Body of pancreas (tissue), 4 donors: ENCODE measurements around the gene PAPPA. TPM values are rescaled to one million over a fixed set of nuclear protein-coding genes. Genes with fewer than 3 reads are reported as not detected.

Experiments
- ATAC-seq: fragments of 150-250 bp; one replicate; pipeline ENCODE4 v1.9.1; 2016
- DNase-seq, 4 donors: peaks; one replicate each; pipeline ENCODE4 v3.0.0-alpha.2; 2019
- H3K27ac ChIP-seq, 4 donors: fragments of 200-600 bp; sonication (generic); 1 replicate in 3 of 4; 2 replicates in 1 of 4; pipeline versions ENCODE4 v1.5.1 to v1.6.1; 2016 to 2019; ENCODE audit warnings: mild to moderate bottlenecking in 1 of 4, mixed read lengths in 1 of 4, moderate library complexity in 1 of 4
- H3K27me3 ChIP-seq, 2 donors: fragments of 200-600 bp; sonication (generic); one replicate each; pipeline ENCODE4 v1.6.0; 2016; ENCODE audit warnings: mild to moderate bottlenecking in 1 of 2
- H3K36me3 ChIP-seq, 2 donors: fragments of 200-600 bp; sonication (generic); replicated peaks in 1 of 2; 2 replicates each; pipeline ENCODE4 v1.5.1; 2016; ENCODE audit warnings: low read depth in 2 of 2; ENCODE audit not compliant: insufficient read depth in 1 of 2
- H3K4me1 ChIP-seq: fragments of 200-600 bp; sonication (generic); one replicate; pipeline ENCODE4 v1.6.0; 2016
- H3K4me3 ChIP-seq, 2 donors: fragments of 200-600 bp; sonication (generic); 1 replicate in 1 of 2; 2 replicates in 1 of 2; pipeline ENCODE4 v1.5.1; 2016 to 2019
- H3K9me3 ChIP-seq, 3 donors: fragments of 200-600 bp; sonication (generic); 1 replicate in 2 of 3; 2 replicates in 1 of 3; pipeline ENCODE4 v1.5.1; 2016
- CTCF ChIP-seq, 7 experiments: fragments of 450-650 bp in 4 of 7; fragments of 200-600 bp in 3 of 7; sonication (generic) in 3 of 7; IDR thresholded peaks; one replicate each; pipeline ENCODE4 v1.5.1; 2016 to 2019; ENCODE audit warnings: antibody characterized with exemption in 7 of 7
- POLR2A ChIP-seq, 3 donors: fragments of 450-650 bp; IDR thresholded peaks; one replicate each; pipeline ENCODE4 v1.6.1; 2016; ENCODE audit warnings: antibody characterized with exemption in 3 of 3, mild to moderate bottlenecking in 2 of 3
- WGBS, 2 donors: methylation state at CpG; one replicate each; pipeline ENCODE4 v1.1.5; 2017; 5-methylcytosine and 5-hydroxymethylcytosine counted together
- intact Hi-C: fragments of 100-400 bp; cut with DNase I; formaldehyde crosslinking; loops from one replicate; pipeline ENCODE4 v1.15.1; 2023
- total RNA-seq, 2 donors: library from RNA; depleted of rRNA; stranded (reverse); fragments of >200 nt; gene quantifications; one replicate each; pipeline ENCODE4 v1.1.0, GENCODE V29; 2016

The PAPPA gene
- total RNA-seq, 2 donors from 2014 or later = 1.0 to 2.0 TPM

GRCh38 chr9:116115761-116116353 lies 37.7 kb upstream of the PAPPA start:
- intact Hi-C loops = no loop called here

GRCh38 chr9:116116393-116116792 lies 37.2 kb upstream of the PAPPA start:
- Histone ChIP-seq H3K27me3 (no peaks in the 10 kb centered on the region), H3K4me1 (no peaks in the 10 kb centered on the region), H3K9me3 (no peaks in the 10 kb centered on the region), H3K4me3 (no peak overlapping the region), H3K27ac (no peak overlapping the region), H3K36me3 (no peaks in the 10 kb centered on the region)
- TF ChIP-seq POLR2A (IDR thresholded peaks at IDR 0.05) (no peak), CTCF (IDR thresholded peaks at IDR 0.05) (no peak)
- intact Hi-C loops = no loop called here
- no peak for ATAC-seq
- no peak for DNase-seq

More at GRCh38 chr9:116115761-116116353, 37.7 kb upstream of the PAPPA start:
- H3K4me1 ChIP-seq = no peaks in the 10 kb centered on the region
- TF ChIP-seq POLR2A (IDR thresholded peaks at IDR 0.05) = no peak
- no peak for TF ChIP-seq CTCF (IDR thresholded peaks at IDR 0.05)
- no peak overlapping the region for H3K4me3 ChIP-seq
- DNase-seq (no peak), ATAC-seq (no peak)
- H3K27me3 ChIP-seq = no peaks in the 10 kb centered on the region
- no peaks in the 10 kb centered on the region for H3K9me3 ChIP-seq
- no peak overlapping the region for H3K27ac ChIP-seq
- no peaks in the 10 kb centered on the region for H3K36me3 ChIP-seq
- WGBS, 2 donors = 42 to 44% methylated on average over 6 of the region's 6 CpGs

GRCh38 chr9:116123171-116123570 lies 30.4 kb upstream of the PAPPA start:
- H3K4me1 ChIP-seq = no peaks in the 10 kb centered on the region
- intact Hi-C loops = no loop called here
- H3K27ac ChIP-seq = no peak overlapping the region
- no peak overlapping the region for H3K4me3 ChIP-seq
- no peaks in the 10 kb centered on the region for H3K36me3 ChIP-seq
- DNase-seq (no peak), ATAC-seq (no peak)
- WGBS, 2 donors = 71 to 88% methylated on average over 3 of the region's 3 CpGs
- H3K27me3 ChIP-seq = no peaks in the 10 kb centered on the region
- H3K9me3 ChIP-seq = no peaks in the 10 kb centered on the region
- TF ChIP-seq POLR2A (IDR thresholded peaks at IDR 0.05) = no peak
- TF ChIP-seq CTCF (IDR thresholded peaks at IDR 0.05) = no peak

GRCh38 chr9:116124472-116125040 lies 29.0 kb upstream of the PAPPA start:
- Histone ChIP-seq H3K9me3 (no peaks in the 10 kb centered on the region), H3K36me3 (no peaks in the 10 kb centered on the region), H3K4me1 (no peaks in the 10 kb centered on the region), H3K4me3 (no peak overlapping the region), H3K27ac (no peak overlapping the region), H3K27me3 (no peaks in the 10 kb centered on the region)
- WGBS, 2 donors = 67 to 69% methylated on average over 4 of the region's 4 CpGs
- no peak for DNase-seq
- no peak for ATAC-seq
- TF ChIP-seq CTCF (IDR thresholded peaks at IDR 0.05) (no peak), POLR2A (IDR thresholded peaks at IDR 0.05) (no peak)
- intact Hi-C loops = no loop called here

GRCh38 chr9:116133163-116133562 lies 20.4 kb upstream of the PAPPA start:
- TF ChIP-seq CTCF (IDR thresholded peaks at IDR 0.05) (no peak), POLR2A (IDR thresholded peaks at IDR 0.05) (no peak)
- no peak for ATAC-seq

More at GRCh38 chr9:116133163-116133562, 20.4 kb upstream of the PAPPA start:
- H3K4me1 ChIP-seq = no peaks in the 10 kb centered on the region
- 24 to 28% methylated on average over 2 of the region's 2 CpGs for WGBS, 2 donors
- no peak for DNase-seq
- H3K36me3 ChIP-seq = no peaks in the 10 kb centered on the region
- H3K9me3 ChIP-seq = no peaks in the 10 kb centered on the region
- no peak overlapping the region for H3K4me3 ChIP-seq
- H3K27ac ChIP-seq = no peak overlapping the region
- intact Hi-C loops = no loop called here
- peaks cover 0 to 4% of the 10 kb centered on the region in 2 donors for H3K27me3 ChIP-seq
